HG02763 (cell line): ENCODE measurements around the gene TBL1X.

Experiments
- ATAC-seq: cut with Tn5 transposase; IDR thresholded peaks from one replicate; pipeline ENCODE4 v1.9.1; 2021; ENCODE audit warnings: mild to moderate bottlenecking, moderate library complexity; ENCODE audit not compliant: unreplicated experiment

Gene TBL1X

DNA sequence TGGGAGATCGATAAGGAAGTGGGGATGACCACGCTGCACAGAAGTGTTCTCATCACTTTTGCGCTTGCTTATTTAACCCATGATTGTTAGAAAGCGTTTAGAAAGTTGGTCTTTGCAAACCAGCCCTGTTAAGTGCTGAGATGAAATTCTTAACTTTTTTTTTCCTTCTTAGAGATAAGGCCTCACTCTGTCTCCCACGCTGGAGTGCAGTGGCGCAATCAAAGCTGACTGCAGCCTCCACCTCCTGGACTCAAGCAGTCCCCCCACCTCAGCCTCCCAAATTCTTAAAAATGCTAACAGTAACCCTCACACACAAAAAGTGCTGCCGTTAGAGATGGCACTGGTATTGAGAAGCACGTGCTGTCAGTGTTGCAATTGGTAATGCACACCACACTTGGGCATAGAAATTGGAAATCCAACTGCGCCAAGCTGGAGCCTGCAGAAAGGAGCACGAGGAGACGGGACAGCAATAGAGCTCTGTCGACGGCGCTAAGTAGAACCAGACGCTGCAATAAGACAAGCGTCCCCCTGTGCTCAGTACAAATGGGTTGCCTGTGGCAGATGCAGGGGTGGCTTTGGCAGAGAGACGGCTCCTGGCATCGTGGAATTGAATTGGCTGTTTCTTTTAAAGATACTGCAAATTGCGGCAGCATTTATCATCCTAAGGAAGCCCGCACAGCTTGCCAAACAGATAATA is 113.4 kb downstream of the TBL1X start:
- no peak for ATAC-seq

- ATAC-seq, result no peak
These were observed 117.0 kb downstream of the TBL1X start for GRCh38 chrX:9581771-9582385.

GRCh38 chrX:9582956-9583355 is 118.1 kb downstream of the TBL1X start:
- no peak for ATAC-seq

- ATAC-seq, result no peak
These were observed 122.1 kb downstream of the TBL1X start for GRCh38 chrX:9586992-9587392.

DNA sequence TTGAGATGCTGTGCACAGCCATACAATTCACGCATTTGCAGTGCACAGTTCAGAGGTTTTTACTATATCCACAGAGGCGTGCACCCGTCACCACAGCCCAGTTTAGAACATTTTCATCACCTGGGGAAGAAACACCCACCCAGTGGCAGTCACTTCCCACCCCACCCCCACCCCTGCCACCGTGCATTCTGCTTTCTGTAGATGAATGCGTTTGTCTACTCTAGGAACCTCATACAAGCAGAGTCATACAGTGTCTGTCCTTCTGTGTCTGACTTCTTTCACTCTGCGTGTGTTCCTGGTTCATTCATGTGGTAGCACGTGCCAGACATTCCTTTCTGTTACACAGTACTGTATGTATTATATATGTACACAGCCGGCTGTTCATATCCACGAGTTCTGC is 122.8 kb downstream of the TBL1X start:
- ATAC-seq, result no peak

DNA sequence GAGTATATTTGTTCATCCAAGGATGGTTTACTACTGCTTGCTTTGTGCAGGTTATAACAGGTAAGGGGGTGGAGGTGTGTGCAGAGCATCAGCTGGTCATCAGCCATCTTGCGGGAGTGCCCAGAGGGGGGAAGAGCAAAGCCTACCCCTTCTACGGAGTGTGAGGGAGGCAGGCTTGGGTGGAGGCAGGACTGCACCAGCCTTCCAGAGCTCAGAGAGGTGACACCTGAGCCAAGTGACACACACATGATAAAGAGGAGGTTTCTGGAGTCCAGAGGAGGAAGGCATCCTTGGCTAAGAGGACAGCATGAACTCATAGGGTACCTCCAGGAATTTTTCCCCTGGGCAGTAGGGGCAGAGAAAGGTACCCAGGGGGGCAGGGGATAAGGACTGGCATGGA is 126.6 kb downstream of the TBL1X start:
- no peak for ATAC-seq

DNA sequence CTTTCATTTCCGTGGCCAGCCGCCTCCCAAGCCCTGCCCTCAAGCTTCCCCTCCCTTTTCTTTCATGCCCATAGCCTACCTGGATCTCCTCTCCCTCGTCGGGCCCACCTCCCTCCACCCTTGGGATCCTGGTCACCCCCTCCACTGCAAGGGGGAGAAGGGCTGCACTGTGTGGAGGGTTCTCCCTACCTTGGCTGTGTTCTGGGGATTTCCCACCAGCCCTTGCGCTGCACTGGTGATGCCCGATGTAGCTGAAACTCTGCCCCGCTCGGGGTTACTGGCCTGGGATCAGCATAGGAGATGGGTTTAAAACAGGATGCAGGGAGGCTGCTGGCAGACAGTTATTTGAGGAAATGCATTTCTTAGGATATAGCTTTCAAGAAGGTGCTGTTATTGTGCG is 128.9 kb downstream of the TBL1X start:
- ATAC-seq, result no peak

DNA sequence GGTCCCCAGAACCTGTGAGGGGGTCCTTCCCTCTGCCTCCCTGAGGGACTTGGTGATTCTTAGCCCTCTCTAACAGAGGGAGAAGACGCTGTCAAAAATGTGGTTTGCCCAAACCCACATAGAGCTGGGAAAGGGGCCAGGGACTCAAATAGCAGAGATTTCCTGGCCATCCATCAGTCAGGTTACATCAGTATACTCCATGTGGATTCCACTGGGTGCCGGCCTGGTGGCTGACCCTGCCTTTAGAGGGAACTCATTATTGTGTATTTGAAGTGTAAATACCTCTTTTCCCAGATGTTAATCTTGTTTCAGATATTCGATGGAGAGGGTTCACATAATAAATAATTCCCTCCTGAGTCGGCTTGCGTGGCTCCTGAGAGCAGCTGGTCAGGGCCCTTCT is 130.3 kb downstream of the TBL1X start:
- no peak for ATAC-seq

- ATAC-seq, result no peak
These were observed 132.0 kb downstream of the TBL1X start for GRCh38 chrX:9596837-9597236.

- no peak for ATAC-seq
These were observed 132.6 kb downstream of the TBL1X start for GRCh38 chrX:9597361-9598035.

DNA sequence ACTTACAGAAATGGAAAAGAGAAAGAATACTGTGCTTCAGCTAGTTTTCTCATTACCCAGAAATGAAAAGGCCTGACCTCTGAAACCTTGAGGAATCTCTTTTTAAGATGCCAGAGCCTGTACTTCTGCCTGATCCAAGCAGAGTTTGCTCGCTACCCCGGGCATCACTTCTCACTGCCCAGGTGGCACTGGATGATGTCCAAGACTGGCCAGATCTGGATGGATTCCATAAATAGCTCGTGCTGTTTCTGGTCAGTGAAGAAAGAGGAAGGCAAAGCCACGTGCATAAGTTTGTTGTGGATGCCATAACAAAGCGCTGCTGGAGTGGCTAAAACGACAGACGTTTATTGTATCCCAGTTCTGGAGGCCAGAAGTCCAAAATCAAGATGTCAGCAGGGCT is 133.5 kb downstream of the TBL1X start:
- ATAC-seq, result no peak

DNA sequence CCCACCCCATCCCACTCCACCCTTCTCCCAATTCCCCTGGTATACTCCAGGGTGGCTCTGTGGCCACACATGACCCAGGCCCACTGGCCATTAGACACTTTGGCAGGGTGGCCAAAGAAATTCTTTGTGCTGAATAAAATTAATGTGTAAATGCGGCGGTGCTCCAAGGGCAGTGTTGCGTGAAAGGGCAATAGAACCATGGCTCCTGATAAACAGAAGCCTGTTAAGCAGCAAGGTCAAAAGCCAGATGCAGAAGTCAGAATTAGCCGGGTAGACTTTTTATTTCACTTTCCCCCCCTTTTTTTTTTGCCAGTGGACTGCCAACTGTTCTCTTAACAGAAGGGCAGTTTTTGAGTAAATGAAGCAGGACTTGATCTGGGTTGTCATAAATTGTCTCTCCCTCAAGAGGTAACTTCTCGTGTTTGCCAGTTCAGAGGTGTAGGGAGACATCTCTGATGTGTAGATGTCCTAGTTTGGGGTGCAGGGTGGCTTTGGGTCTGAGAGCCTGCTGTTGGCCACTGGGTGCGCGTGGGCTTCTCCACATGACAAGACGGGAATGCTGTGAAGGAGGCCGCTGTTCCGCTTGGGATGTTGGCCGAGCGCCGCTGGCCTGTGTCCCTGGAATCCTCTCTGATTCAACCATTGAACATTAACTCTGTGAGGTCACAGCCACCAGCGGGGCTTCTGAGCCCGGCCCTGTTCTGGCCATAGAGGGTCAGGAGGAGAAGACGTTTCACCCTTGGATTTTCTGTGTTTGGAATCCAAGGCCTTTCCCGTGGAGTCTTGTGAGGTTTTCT is 139.5 kb downstream of the TBL1X start:
- no peak for ATAC-seq

DNA sequence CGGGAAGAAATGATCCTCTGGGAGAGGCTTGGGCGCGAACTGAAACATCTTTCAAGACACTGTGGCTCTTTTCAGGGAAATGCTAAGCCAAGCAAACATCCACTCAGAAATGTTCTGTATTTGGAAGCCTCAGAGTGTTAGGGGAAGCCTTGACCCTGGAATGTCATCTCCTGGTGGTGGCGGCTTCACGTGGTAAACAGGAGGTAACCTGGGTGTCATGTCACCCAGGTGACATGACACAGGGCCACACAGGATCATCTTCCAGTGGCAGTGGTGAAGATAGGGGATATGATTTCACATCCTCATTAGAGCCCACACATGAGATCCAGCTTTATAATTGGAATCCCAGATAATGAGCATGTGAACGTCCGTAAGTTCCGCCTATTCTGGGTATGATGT is 140.0 kb downstream of the TBL1X start:
- no peak for ATAC-seq

GRCh38 chrX:9605484-9605883 is 140.6 kb downstream of the TBL1X start:
- no peak for ATAC-seq

DNA sequence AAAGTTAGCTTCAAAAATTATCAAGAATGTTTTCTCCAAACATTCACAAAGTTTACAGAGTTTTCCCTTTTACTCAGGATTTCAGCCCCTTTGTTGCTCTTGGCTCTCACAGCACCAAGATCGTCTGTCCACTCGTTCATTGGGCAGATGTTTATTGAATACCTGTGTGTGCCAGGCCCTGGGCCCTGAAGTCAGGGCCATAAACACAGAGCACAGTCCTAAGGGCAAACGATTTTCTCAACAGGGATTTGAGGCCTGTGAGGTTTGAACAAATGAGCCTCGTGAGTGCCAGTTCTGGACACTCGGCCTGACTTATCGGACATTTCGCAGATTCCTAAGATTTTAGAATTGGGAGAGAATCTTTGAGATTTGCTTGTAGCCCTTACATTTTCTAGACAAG is 142.1 kb downstream of the TBL1X start:
- ATAC-seq, result no peak

- no peak for ATAC-seq
These were observed 144.6 kb downstream of the TBL1X start for GRCh38 chrX:9609499-9609898.

- ATAC-seq, result no peak
These were observed 145.1 kb downstream of the TBL1X start for GRCh38 chrX:9609987-9610386.

- no peak for ATAC-seq
These were observed 146.0 kb downstream of the TBL1X start for GRCh38 chrX:9610771-9611392.

DNA sequence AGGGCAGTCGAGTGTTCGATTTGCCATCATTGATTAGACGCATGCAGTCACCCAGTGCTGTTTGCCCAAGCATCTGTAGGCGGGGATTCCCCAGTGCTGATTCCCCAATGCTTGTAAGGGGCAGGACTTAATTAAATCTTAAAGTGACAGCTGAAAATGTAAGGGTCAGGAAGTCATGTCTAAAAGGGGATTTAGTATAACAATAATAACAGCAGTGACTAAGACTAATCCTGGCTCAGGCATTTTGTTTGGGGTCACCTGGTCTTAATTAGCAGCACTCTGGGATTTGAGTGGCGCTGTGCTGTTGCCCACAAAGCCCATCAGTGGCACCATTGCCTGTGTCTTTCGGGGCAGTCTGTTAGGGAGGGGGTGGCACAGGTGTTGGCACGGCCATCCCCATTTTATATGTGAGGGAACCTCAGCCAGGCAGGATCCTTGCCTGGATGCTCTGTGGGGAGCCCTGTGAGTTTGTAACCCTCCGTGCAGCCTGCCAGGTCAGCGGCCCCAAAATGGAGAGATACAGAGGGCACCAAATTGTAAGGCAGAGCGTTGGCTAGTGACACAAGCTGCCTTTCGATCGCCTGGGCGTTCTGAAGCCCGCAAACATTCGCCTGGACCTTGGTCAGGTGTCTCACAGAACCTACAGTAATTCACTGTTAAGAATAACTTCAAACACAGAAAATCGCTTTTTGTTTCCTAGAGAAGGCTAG is 146.7 kb downstream of the TBL1X start:
- no peak for ATAC-seq

- ATAC-seq, result no peak
These were observed 147.3 kb downstream of the TBL1X start for GRCh38 chrX:9612146-9612505.

GRCh38 chrX:9614016-9614415 is 149.2 kb downstream of the TBL1X start:
- ATAC-seq, result no peak
